A549 (cell line): ENCODE results near the gene HDAC6. TPM values are rescaled to one million over a fixed set of nuclear protein-coding genes. Genes with fewer than 3 reads are reported as not detected.

Experiments
- ATAC-seq, 2 experiments: fragments of 200-7000 bp in 1 of 2; fragments of >200 bp in 1 of 2; cut with Nextera tagmentation in 1 of 2; cut with Tn5 transposase in 1 of 2; 3 replicates each; pipeline versions ENCODE4 v1.8.0 to v1.9.1; 2018 to 2020; ENCODE audit warnings: mild to moderate bottlenecking in 1 of 2, moderate library complexity in 1 of 2
- CTCF ChIA-PET: fragments of 300-600 bp; sonication (Branson Sonifier 250); formaldehyde crosslinking; extraction: SDS; loops from one replicate; lab custom pipeline; 2021; ENCODE audit warnings: antibody characterized with exemption, inconsistent platforms; lab: Yijun Ruan, JAX
- POLR2A ChIA-PET: fragments of 350-600 bp; formaldehyde crosslinking; extraction: SDS; loops from one replicate; lab custom pipeline; 2021; ENCODE audit warnings: antibody characterized with exemption, inconsistent platforms; lab: Yijun Ruan, JAX
- DNase-seq, 2 experiments: peaks; one replicate each; pipeline versions ENCODE4 v3.0.0 to v3.0.0-alpha.2; 2011 to 2016; ENCODE audit warnings: low read depth in 1 of 2, low spot score in 1 of 2
- FAIRE-seq: peaks from 2 replicates; lab custom pipeline; 2011; peaks lifted over from hg19 to GRCh38; lab: Jason Lieb, UNC
- H3K27ac ChIP-seq, 2 experiments: fragments of >200 bp; sonication (Bioruptor Twin); formaldehyde crosslinking; 3 replicates each; pipeline ENCODE4 v1.5.1; 2016 to 2017
- H3K4me1 ChIP-seq: fragments of >200 bp; sonication (Bioruptor Twin); formaldehyde crosslinking; 3 replicates; pipeline ENCODE4 v1.6.1; 2016
- H3K4me2 ChIP-seq: fragments of >200 bp; sonication (Bioruptor Twin); formaldehyde crosslinking; 3 replicates; pipeline ENCODE4 v1.6.1; 2016
- H3K4me3 ChIP-seq: fragments of >200 bp; sonication (Bioruptor Twin); formaldehyde crosslinking; 3 replicates; pipeline ENCODE4 v1.5.1; 2016
- H3K9me3 ChIP-seq: fragments of >200 bp; sonication (Bioruptor Twin); formaldehyde crosslinking; 3 replicates; pipeline ENCODE4 v1.6.1; 2016
- BCL3 ChIP-seq: fragments of >200 bp; sonication (Bioruptor Twin); formaldehyde crosslinking; IDR thresholded peaks from 3 replicates; pipeline ENCODE4 v1.6.1; 2016
- CEBPB ChIP-seq, 2 experiments: fragments of >200 bp in 1 of 2; sonication (Bioruptor Twin) in 1 of 2; formaldehyde crosslinking in 1 of 2; IDR thresholded peaks; 2 replicates each; pipeline ENCODE4 v1.6.1; 2012 to 2016
- CTCF ChIP-seq: fragments of >200 bp; sonication (Bioruptor Twin); formaldehyde crosslinking; IDR thresholded peaks from 3 replicates; pipeline ENCODE4 v1.5.1; 2016
- EHF ChIP-seq: fragments of 250-450 bp; sonication (Bioruptor Pico); IDR thresholded peaks from 2 replicates; pipeline ENCODE4 v1.5.0; 2020; ENCODE audit warnings: mild to moderate bottlenecking
- JUN ChIP-seq, 2 experiments: fragments of >200 bp; sonication (Bioruptor Twin); formaldehyde crosslinking; IDR thresholded peaks; 2 replicates in 1 of 2; 3 replicates in 1 of 2; pipeline ENCODE4 v1.6.1; 2016 to 2017
- KDM1A ChIP-seq: fragments of 200-600 bp; sonication (generic); IDR thresholded peaks from 2 replicates; pipeline ENCODE4 v1.6.1; 2016; ENCODE audit warnings: low read depth, mild to moderate bottlenecking
- MAFK ChIP-seq: fragments of 450-650 bp; IDR thresholded peaks from 2 replicates; pipeline ENCODE4 v1.6.1; 2014; ENCODE audit not compliant: partially characterized antibody
- MAX ChIP-seq: IDR thresholded peaks from 2 replicates; pipeline ENCODE4 v1.6.1; 2012
- MYC ChIP-seq: IDR thresholded peaks from 2 replicates; pipeline ENCODE4 v1.6.1; 2012; ENCODE audit warnings: mild to moderate bottlenecking, inconsistent platforms, low read length, improper control_type of control experiment, borderline replicate concordance
- PBX3 ChIP-seq: IDR thresholded peaks from 2 replicates; pipeline ENCODE4 v1.6.1; 2012
- PHF8 ChIP-seq: fragments of 200-600 bp; sonication (generic); IDR thresholded peaks from 2 replicates; pipeline ENCODE4 v1.6.1; 2016; ENCODE audit warnings: low read depth, mild to moderate bottlenecking, antibody characterized with exemption, moderate library complexity, borderline replicate concordance
- POLR2A ChIP-seq: IDR thresholded peaks from 2 replicates; pipeline ENCODE4 v1.6.1; 2012; ENCODE audit warnings: mild to moderate bottlenecking, low read length
- ZNF302 ChIP-seq: fragments of 250-450 bp; sonication (Bioruptor Pico); IDR thresholded peaks from 2 replicates; pipeline ENCODE4 v1.9.0; 2021; ENCODE audit warnings: inconsistent platforms, mild to moderate bottlenecking, moderate library complexity
- WGBS: methylation state at CpG from one replicate; pipeline ENCODE4 v1.1.6; 2017; ENCODE audit errors: missing lambda C conversion rate; 5-methylcytosine and 5-hydroxymethylcytosine counted together
- polyA plus RNA-seq, 4 experiments: library from polyadenylated mRNA; depleted of rRNA in 3 of 4; stranded (reverse); fragments of >200 nt; fragmentation: RNase III in 1 of 4; extraction: RNeasy Plus Mini Kit Qiagen cat#74134 plus additional on column Dnase treatment in 1 of 4; gene quantifications; 2 replicates in 3 of 4; 3 replicates in 1 of 4; pipeline ENCODE4 v1.2.3, GENCODE V29; 2011 to 2017

HDAC6 gene
- polyA plus RNA-seq, 2 of the 4 experiments (the other 2 are of a cell fraction): 50.6 to 52.1 TPM

- Histone ChIP-seq H3K9me3 (no peaks in the 10 kb centered on the region), H3K4me3 (no peak overlapping the region), H3K4me1 (peaks cover 12% of the 10 kb centered on the region), H3K4me2 (peak overlapping the region; percentile 51), H3K27ac (peak overlapping the region; percentile 40 to 77; a peak in 3 of 6 replicates)
- CTCF ChIA-PET: interaction anchor here (1.0 kb wide), 1 partner anchor 147 kb away, joined by 4 read pairs; no protein-coding TSS in a partner anchor
- POLR2A ChIA-PET: no interaction called here
- DNase-seq: peak; percentile 15 to 38
- WGBS: 55% methylated on average over 8 of the region's 8 CpGs
- FAIRE-seq: no peak
- TF ChIP-seq CEBPB (IDR thresholded peaks at IDR 0.05) (no peak), MAX (0 out of 2 replicates have a peak, but pooled peaks have one; percentile 36)
- ATAC-seq: peak; percentile 67 to 75; a peak in 5 of 6 replicates
These were observed 6.9 kb upstream of the HDAC6 start for GRCh38 chrX:48794911-48795515.

- TF ChIP-seq JUN (IDR thresholded peaks at IDR 0.05) (no peak), ZNF302 (CRISPR knock-in tag) (no peak), KDM1A (no peak), MAFK (no peak)
- H3K4me1 ChIP-seq: peaks cover 22% of the 10 kb centered on the region
- no peak overlapping the region for H3K4me2 ChIP-seq
- ChIA-PET POLR2A (no interaction called here), CTCF (interaction anchor here (0.6 to 1.1 kb wide), 3 partner anchors 19 to 189 kb away, joined by 3 to 6 read pairs (median 3); no protein-coding TSS in a partner anchor)
- no peak for DNase-seq
- 69% methylated on average over 2 of the region's 2 CpGs for WGBS
- no peak overlapping the region for H3K4me3 ChIP-seq
- no peak for ATAC-seq
- FAIRE-seq: no peak
- H3K9me3 ChIP-seq: no peaks in the 10 kb centered on the region
- no peak overlapping the region for H3K27ac ChIP-seq
These were observed 3.5 kb upstream of the HDAC6 start for GRCh38 chrX:48798318-48798717.

GRCh38 chrX:48800574-48801279 lies 1.1 kb upstream of the HDAC6 start:
- ATAC-seq: no peak

GRCh38 chrX:48802089-48802904 lies 430 bp downstream of the HDAC6 start:
- Histone ChIP-seq H3K27ac (peak overlapping the region; percentile 84 to 94), H3K9me3 (no peaks in the 10 kb centered on the region), H3K4me3 (peak overlapping the region; percentile 54), H3K4me2 (peak overlapping the region; percentile 90), H3K4me1 (peaks cover 11% of the 10 kb centered on the region)
- POLR2A ChIA-PET: interaction anchor here (0.7 to 1.6 kb wide), 9 partner anchors 33 to 467 kb away, joined by 3 to 23 read pairs (median 4); partner anchors contain the start of genes OTUD5, PCSK1N, PQBP1 and RBM3
- 5% methylated on average over 34 of the region's 40 CpGs for WGBS
- DNase-seq (peak; percentile 86 to 91), FAIRE-seq (no peak), ATAC-seq (peak; percentile 83 to 85)
- CTCF ChIA-PET: interaction anchor here (0.5 to 1.6 kb wide), 4 partner anchors 36 to 90 kb away, joined by 3 to 4 read pairs (median 4); partner anchors contain the start of gene GLOD5
- TF ChIP-seq JUN (IDR thresholded peaks at IDR 0.05): peak in 1 of 2 experiments; percentile 54; a peak in 2 of 5 replicates
- TF ChIP-seq CTCF: no peak
- TF ChIP-seq BCL3: 0 out of 3 replicates have a peak, but pooled peaks have one; percentile 39
- peak; percentile 72; the same call in 1 of the 2 replicates for TF ChIP-seq PHF8
- TF ChIP-seq MYC: no peak
- TF ChIP-seq MAX: no peak
- TF ChIP-seq POLR2A: peak; percentile 50

More at GRCh38 chrX:48800574-48801279, 1.1 kb upstream of the HDAC6 start:
- FAIRE-seq (no peak), DNase-seq (no peak)
- Histone ChIP-seq H3K27ac (peak overlapping the region; percentile 96 to 97), H3K4me3 (peak overlapping the region; percentile 64), H3K4me1 (peaks cover 11% of the 10 kb centered on the region), H3K4me2 (peak overlapping the region; percentile 97), H3K9me3 (no peaks in the 10 kb centered on the region)
- peak; percentile 27; the same call in 1 of the 2 replicates for TF ChIP-seq PHF8
- TF ChIP-seq PBX3: no peak
- no peak for TF ChIP-seq EHF (CRISPR knock-in tag)
- ChIA-PET CTCF (interaction anchor here (1.3 to 1.6 kb wide), 3 partner anchors 39 to 169 kb away, joined by 3 to 4 read pairs (median 4); partner anchors contain the start of gene GLOD5), POLR2A (interaction anchor here (1.1 to 1.6 kb wide), 5 partner anchors 63 to 468 kb away, joined by 4 to 23 read pairs (median 6); partner anchors contain the start of genes OTUD5, RBM3 and SLC35A2)
- 52% methylated on average over 17 of the region's 17 CpGs for WGBS
